Ectodermal cell (in vitro differentiated cells): ENCODE data around the gene RNF141.

Experiments used
- H3K27ac ChIP-seq: 2 replicates; pipeline ENCODE4 v1.7.0; 2013; ENCODE audit warnings: mild to moderate bottlenecking, low read depth, low read length; ENCODE audit not compliant: insufficient read depth, poor library complexity, severe bottlenecking
- H3K27me3 ChIP-seq: 2 replicates; pipeline ENCODE4 v1.7.0; 2013; ENCODE audit warnings: mild to moderate bottlenecking, low read length; ENCODE audit not compliant: insufficient read depth, control insufficient read depth, poor library complexity, severe bottlenecking
- H3K36me3 ChIP-seq: one replicate; pipeline ENCODE4 v1.7.0; 2013; ENCODE audit warnings: low read length; ENCODE audit not compliant: control insufficient read depth, insufficient read depth
- H3K4me1 ChIP-seq: one replicate; pipeline ENCODE4 v1.7.0; 2013; ENCODE audit warnings: low read length; ENCODE audit not compliant: control insufficient read depth, insufficient read depth
- H3K4me3 ChIP-seq: 2 replicates; pipeline ENCODE4 v1.7.0; 2013; ENCODE audit warnings: low read depth, low read length, control low read depth; ENCODE audit not compliant: insufficient read depth
- H3K9me3 ChIP-seq: 2 replicates; pipeline ENCODE4 v1.7.0; 2013; ENCODE audit warnings: mild to moderate bottlenecking, low read length, moderate library complexity; ENCODE audit not compliant: control insufficient read depth
- WGBS, 2 experiments: methylation state at CpG; one replicate each; pipeline ENCODE4 v1.1.7; 2013; ENCODE audit warnings: missing lambda C conversion rate in 2 of 2; 5-methylcytosine and 5-hydroxymethylcytosine counted together

RNF141 gene

GRCh38 chr11:10500757-10501684, 40.0 kb downstream of the RNF141 start:
- H3K36me3 ChIP-seq: no peaks in the 10 kb centered on the region
- 87 to 88% methylated on average over 20 of the region's 20 CpGs for WGBS, 2 experiments
- no peak overlapping the region for H3K27ac ChIP-seq
- no peaks in the 10 kb centered on the region for H3K27me3 ChIP-seq
- peaks cover 11% of the 10 kb centered on the region for H3K4me1 ChIP-seq
- no peaks in the 10 kb centered on the region for H3K9me3 ChIP-seq
- H3K4me3 ChIP-seq: no peak overlapping the region

GRCh38 chr11:10499874-10500601, 40.9 kb downstream of the RNF141 start:
- Histone ChIP-seq H3K4me1 (peaks cover 11% of the 10 kb centered on the region), H3K27ac (no peak overlapping the region), H3K36me3 (no peaks in the 10 kb centered on the region), H3K27me3 (no peaks in the 10 kb centered on the region), H3K9me3 (no peaks in the 10 kb centered on the region), H3K4me3 (no peak overlapping the region)
- WGBS, 2 experiments: 88 to 89% methylated on average over 15 of the region's 15 CpGs

- H3K4me1 ChIP-seq: peaks cover 11% of the 10 kb centered on the region
- H3K36me3 ChIP-seq: no peaks in the 10 kb centered on the region
- no peaks in the 10 kb centered on the region for H3K9me3 ChIP-seq
- no peak overlapping the region for H3K27ac ChIP-seq
- WGBS, 2 experiments: 90 to 93% methylated on average over 5 of the region's 5 CpGs
- no peak overlapping the region for H3K4me3 ChIP-seq
- no peaks in the 10 kb centered on the region for H3K27me3 ChIP-seq
These were observed 41.5 kb downstream of the RNF141 start for GRCh38 chr11:10499452-10499851.

- no peak overlapping the region for H3K27ac ChIP-seq
- no peaks in the 10 kb centered on the region for H3K36me3 ChIP-seq
- no peaks in the 10 kb centered on the region for H3K9me3 ChIP-seq
- peaks cover 11% of the 10 kb centered on the region for H3K4me1 ChIP-seq
- H3K4me3 ChIP-seq: no peak overlapping the region
- 87 to 89% methylated on average over 10 of the region's 10 CpGs for WGBS, 2 experiments
- no peaks in the 10 kb centered on the region for H3K27me3 ChIP-seq
These were observed 42.3 kb downstream of the RNF141 start for GRCh38 chr11:10498426-10499250.

- no peaks in the 10 kb centered on the region for H3K27me3 ChIP-seq
- H3K4me3 ChIP-seq: no peak overlapping the region
- H3K27ac ChIP-seq: no peak overlapping the region
- H3K36me3 ChIP-seq: no peaks in the 10 kb centered on the region
- H3K4me1 ChIP-seq: peaks cover 11% of the 10 kb centered on the region
- WGBS, 2 experiments: 95 to 96% methylated on average over 7 of the region's 7 CpGs
- no peaks in the 10 kb centered on the region for H3K9me3 ChIP-seq
These were observed 43.0 kb downstream of the RNF141 start for GRCh38 chr11:10498022-10498400.

- Histone ChIP-seq H3K4me3 (no peak overlapping the region), H3K9me3 (no peaks in the 10 kb centered on the region), H3K27ac (no peak overlapping the region), H3K4me1 (peaks cover 11% of the 10 kb centered on the region), H3K36me3 (no peaks in the 10 kb centered on the region), H3K27me3 (no peaks in the 10 kb centered on the region)
- WGBS, 2 experiments: 89 to 91% methylated on average over 18 of the region's 18 CpGs
These were observed 43.5 kb downstream of the RNF141 start for GRCh38 chr11:10497371-10498021.

GRCh38 chr11:10496296-10496936, 44.6 kb downstream of the RNF141 start:
- Histone ChIP-seq H3K4me3 (no peak overlapping the region), H3K9me3 (no peaks in the 10 kb centered on the region), H3K36me3 (no peaks in the 10 kb centered on the region), H3K27me3 (no peaks in the 10 kb centered on the region), H3K27ac (no peak overlapping the region), H3K4me1 (peaks cover 11% of the 10 kb centered on the region)
- WGBS, 2 experiments: 94 to 95% methylated on average over 4 of the region's 4 CpGs

GRCh38 chr11:10495464-10495786, 45.6 kb downstream of the RNF141 start:
- Histone ChIP-seq H3K36me3 (no peaks in the 10 kb centered on the region), H3K27me3 (no peaks in the 10 kb centered on the region), H3K9me3 (no peaks in the 10 kb centered on the region), H3K4me1 (peaks cover 5% of the 10 kb centered on the region), H3K27ac (no peak overlapping the region), H3K4me3 (no peak overlapping the region)
- WGBS, 2 experiments: 93 to 96% methylated on average over 8 of the region's 8 CpGs

- H3K27ac ChIP-seq: no peak overlapping the region
- no peak overlapping the region for H3K4me3 ChIP-seq
- peaks cover 5% of the 10 kb centered on the region for H3K4me1 ChIP-seq
- H3K9me3 ChIP-seq: no peaks in the 10 kb centered on the region
- H3K27me3 ChIP-seq: no peaks in the 10 kb centered on the region
- no peaks in the 10 kb centered on the region for H3K36me3 ChIP-seq
- 93 to 95% methylated on average over 14 of the region's 14 CpGs for WGBS, 2 experiments
These were observed 46.1 kb downstream of the RNF141 start for GRCh38 chr11:10494636-10495463.
